ENCODE results near the gene ANKRD17.

The ANKRD17 gene

DNA sequence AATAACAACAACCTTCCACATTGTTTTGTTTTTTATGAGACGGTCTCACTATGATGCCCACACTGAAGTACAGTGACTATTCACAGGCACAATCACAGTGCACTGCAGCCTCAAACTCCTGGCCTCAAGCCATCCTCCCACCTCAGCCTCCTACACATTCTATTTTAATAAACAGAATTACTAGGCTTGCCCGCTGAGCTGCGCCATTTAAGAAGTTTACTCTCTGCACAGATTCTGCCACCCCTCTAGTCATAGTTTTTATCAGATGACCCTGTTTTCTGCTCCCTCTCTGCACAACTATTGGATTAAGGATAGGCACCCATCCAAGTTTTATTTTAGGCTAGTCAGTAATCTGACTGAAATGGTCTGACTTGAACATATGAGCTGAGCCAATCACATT is 177.8 kb downstream of the ANKRD17 start:
- H3K27ac ChIP-seq, result no peak overlapping the region
- POLR2A ChIA-PET (ENCODE audit: low non-redundant PET), result no interaction called here
- TF ChIP-seq, protein P1, sequence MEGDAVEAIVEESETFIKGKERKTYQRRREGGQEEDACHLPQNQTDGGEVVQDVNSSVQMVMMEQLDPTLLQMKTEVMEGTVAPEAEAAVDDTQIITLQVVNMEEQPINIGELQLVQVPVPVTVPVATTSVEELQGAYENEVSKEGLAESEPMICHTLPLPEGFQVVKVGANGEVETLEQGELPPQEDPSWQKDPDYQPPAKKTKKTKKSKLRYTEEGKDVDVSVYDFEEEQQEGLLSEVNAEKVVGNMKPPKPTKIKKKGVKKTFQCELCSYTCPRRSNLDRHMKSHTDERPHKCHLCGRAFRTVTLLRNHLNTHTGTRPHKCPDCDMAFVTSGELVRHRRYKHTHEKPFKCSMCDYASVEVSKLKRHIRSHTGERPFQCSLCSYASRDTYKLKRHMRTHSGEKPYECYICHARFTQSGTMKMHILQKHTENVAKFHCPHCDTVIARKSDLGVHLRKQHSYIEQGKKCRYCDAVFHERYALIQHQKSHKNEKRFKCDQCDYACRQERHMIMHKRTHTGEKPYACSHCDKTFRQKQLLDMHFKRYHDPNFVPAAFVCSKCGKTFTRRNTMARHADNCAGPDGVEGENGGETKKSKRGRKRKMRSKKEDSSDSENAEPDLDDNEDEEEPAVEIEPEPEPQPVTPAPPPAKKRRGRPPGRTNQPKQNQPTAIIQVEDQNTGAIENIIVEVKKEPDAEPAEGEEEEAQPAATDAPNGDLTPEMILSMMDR (conservative IDR thresholded peaks at IDR 0.05; ENCODE audit: low read depth), result no peak
- no peak for DNase-seq (ENCODE audit: low spot score)
- CTCF ChIA-PET, result no interaction called here

DNA sequence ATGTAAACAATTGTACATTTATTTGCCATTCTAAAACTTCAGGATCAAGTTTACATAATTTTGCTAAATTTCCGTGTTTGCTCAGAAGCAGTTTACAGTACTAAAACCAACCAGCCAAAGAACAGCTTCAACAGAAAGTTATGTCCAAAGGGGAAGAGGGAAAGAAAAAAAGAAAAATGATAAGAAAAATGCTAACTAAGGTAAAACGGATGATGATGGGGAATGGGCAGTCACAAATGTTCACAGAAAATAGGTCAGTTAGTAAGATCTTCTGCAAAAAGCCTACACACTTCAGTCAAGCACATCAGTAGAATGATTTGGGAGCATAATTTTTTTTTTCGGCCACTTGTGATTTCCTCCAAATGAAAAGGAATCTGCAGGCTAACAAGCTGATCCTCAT is 182.8 kb downstream of the ANKRD17 start:
- TF ChIP-seq, protein P1 (conservative IDR thresholded peaks at IDR 0.05; ENCODE audit: low read depth), result no peak
- no peak for DNase-seq (ENCODE audit: low spot score)
- no peak overlapping the region for H3K27ac ChIP-seq
- ChIA-PET POLR2A (ENCODE audit: low non-redundant PET) (no interaction called here), CTCF (no interaction called here)

DNA sequence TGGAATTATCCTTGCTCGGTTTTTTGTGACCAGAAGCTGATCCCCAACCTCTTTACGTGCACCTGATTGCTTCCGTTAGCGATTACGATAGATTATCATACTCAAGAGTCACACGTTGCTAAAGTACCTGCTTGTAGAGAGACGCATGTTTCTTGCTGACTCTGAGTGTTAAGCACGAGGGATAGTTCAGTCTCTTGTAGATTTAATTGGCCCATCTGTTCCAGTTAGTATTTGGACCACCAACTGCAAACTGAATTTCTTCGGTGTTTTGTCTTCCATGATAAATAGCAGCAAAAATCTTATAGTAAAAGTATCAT is 188.6 kb downstream of the ANKRD17 start:
- POLR2A ChIA-PET (ENCODE audit: low non-redundant PET), result no interaction called here
- TF ChIP-seq, protein P1 (conservative IDR thresholded peaks at IDR 0.05; ENCODE audit: low read depth), result no peak
- CTCF ChIA-PET, result interaction anchor here (1.3 kb wide), 1 partner anchor 10 kb away, joined by 4 read pairs; no protein-coding TSS in a partner anchor
- no peak for DNase-seq (ENCODE audit: low spot score)
- H3K27ac ChIP-seq, result peak overlapping the region; percentile 95

DNA sequence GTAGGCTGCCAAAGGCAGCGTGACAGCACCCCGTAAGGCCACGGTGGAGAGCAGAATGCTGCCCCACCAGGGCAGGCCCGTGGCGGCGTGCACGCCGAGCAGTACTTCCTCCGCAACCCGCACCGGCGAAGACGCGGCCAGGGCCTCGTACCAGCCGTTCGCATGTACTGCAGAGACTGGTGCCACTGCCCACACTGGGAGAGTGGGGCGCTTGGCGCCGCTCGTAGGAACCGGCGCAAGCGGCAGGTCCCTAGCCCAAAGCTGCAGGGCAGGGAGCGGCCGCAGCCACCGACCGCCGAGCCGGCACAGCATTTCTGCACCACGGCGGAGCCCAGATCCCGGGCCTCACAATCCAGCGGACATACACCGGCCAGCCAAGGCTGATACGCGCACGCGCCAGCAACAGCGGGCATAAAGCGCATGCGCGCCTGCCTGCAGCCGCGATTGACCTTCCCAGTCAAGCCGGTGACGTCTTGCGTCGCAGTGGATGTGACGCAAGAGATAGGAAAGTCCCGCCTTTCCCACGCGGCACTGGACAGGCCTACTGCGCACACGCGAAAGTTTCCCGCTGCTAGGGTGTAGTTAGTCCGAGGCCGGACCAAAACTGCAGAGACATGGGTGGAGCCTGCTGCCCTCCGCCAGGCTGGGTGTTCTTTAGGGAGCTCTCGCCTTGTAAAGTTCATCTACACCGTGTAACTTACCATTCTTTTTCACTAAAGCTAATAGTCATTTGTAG is 189.1 kb downstream of the ANKRD17 start, which contains the start of gene COX18:
Gene COX18, minus strand, starts transcription at position 379 of the 736 bp plus-strand sequence. Its CDS starts 67 bp downstream, at position 312.
- ChIA-PET POLR2A (ENCODE audit: low non-redundant PET) (no interaction called here), CTCF (interaction anchor here (1.3 kb wide), 1 partner anchor 9 kb away, joined by 4 read pairs; no protein-coding TSS in a partner anchor)
- DNase-seq (ENCODE audit: low spot score), result peak; percentile 93
- H3K27ac ChIP-seq, result peak within 1 kb of the TSS; percentile 95
- TF ChIP-seq, protein P1 (conservative IDR thresholded peaks at IDR 0.05; ENCODE audit: low read depth), result no peak

DNA sequence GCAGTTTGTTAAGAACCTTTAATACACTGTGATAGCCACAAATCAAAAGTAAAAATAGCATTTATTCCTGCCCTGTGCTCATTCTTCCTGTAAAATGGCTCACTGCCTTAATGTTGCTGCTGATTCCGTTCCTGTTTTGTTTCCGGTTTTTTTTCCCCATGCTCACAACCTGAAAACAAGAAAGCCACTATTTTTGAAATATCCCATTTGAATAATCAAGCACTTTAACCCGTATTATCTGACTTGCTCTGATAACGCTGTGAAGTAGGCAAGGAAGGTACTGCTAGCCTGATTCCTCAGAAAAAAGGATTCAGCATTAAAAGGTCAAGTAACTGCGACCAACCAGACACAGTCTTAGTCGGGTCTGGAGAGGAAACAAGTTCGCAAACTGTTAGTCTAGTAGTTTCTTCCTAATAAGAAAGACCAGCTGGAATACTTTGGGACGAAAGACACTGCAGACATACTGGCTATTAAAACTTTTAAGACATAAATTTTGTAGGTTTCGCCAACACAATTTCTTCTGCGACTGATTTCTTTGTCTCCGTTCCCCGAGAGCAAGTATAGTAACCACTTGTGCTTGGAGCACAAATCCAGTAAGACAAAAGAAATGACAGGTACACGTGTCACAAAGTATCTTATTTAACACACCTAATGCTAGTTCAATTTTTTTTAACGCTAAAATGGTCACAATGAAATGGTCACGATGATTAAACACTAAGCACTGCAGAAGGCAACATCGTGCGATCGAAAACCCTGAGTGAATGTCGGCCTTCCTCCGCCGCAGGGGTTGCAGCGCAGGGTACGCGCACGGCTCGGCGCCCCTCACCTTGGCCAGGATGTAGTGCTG is 189.9 kb downstream of the ANKRD17 start:
- CTCF ChIA-PET, result interaction anchor here (0.6 to 0.7 kb wide), 2 partner anchors 723 to 1838 kb away, joined by 3 read pairs; no protein-coding TSS in a partner anchor
- peak overlapping the region; percentile 95 for H3K27ac ChIP-seq
- POLR2A ChIA-PET (ENCODE audit: low non-redundant PET), result no interaction called here
- TF ChIP-seq, protein P1 (conservative IDR thresholded peaks at IDR 0.05; ENCODE audit: low read depth), result no peak
- peak; percentile 6 for DNase-seq (ENCODE audit: low spot score)

DNA sequence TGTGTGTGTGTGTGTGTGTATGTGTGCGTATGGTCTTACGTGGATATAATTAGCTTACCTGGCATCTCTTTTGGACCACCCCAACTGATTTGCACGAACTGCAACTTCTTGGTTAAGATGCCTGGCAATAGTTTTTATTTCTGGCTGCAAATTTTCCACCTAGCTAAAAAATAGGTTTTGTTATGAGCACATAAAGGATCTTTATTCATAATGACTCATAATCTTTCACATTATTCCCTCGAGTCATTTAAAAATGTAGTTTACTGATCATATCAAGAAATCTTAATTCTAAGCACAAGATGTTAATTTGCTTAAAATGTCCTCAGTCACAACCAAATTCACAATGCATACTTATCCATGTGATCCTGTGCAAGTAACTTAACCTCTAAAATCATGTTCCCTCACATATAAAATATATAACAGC is 190.6 kb downstream of the ANKRD17 start:
- ChIA-PET POLR2A (ENCODE audit: low non-redundant PET) (no interaction called here), CTCF (no interaction called here)
- DNase-seq (ENCODE audit: low spot score), result peak; percentile 6
- H3K27ac ChIP-seq, result no peak overlapping the region
- TF ChIP-seq, protein P1 (conservative IDR thresholded peaks at IDR 0.05; ENCODE audit: low read depth), result no peak
